C4-2B (cell line): ENCODE measurements around the gene NRG2.

ENCODE experiments used
- H3K27ac ChIP-seq: fragments of 450-650 bp; 2 replicates; pipeline ENCODE4 v1.5.1; 2017
- ZFX ChIP-seq: fragments of 450-650 bp; IDR thresholded peaks from 2 replicates; pipeline ENCODE4 v1.6.1; 2017
- TF ChIP-seq, protein P1 (sequence below): fragments of 450-650 bp; conservative IDR thresholded peaks from 2 replicates; pipeline ENCODE4 v1.5.1; 2017; ENCODE audit warnings: mild to moderate bottlenecking

Gene NRG2

DNA sequence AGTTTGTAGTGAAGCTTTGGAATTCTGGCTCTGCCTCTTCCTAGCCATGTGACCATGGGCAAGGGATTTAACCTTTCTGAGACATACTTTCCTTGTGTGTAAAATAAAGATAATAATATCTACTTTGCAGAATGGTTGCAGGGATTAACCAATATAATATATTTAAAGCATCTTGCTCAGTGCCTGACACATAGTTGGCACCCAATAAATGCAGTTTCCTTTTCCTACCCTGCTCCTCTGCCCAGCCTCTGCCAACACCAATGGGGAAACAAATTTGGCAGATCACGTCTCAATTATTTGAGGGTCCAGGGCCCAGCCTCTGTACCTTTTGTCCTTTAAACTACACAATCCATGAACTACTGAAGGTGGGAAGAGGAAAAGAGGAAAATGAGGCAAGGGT is 91.1 kb downstream of the NRG2 start:
- TF ChIP-seq, protein P1, sequence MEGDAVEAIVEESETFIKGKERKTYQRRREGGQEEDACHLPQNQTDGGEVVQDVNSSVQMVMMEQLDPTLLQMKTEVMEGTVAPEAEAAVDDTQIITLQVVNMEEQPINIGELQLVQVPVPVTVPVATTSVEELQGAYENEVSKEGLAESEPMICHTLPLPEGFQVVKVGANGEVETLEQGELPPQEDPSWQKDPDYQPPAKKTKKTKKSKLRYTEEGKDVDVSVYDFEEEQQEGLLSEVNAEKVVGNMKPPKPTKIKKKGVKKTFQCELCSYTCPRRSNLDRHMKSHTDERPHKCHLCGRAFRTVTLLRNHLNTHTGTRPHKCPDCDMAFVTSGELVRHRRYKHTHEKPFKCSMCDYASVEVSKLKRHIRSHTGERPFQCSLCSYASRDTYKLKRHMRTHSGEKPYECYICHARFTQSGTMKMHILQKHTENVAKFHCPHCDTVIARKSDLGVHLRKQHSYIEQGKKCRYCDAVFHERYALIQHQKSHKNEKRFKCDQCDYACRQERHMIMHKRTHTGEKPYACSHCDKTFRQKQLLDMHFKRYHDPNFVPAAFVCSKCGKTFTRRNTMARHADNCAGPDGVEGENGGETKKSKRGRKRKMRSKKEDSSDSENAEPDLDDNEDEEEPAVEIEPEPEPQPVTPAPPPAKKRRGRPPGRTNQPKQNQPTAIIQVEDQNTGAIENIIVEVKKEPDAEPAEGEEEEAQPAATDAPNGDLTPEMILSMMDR, result no peak
- no peak overlapping the region for H3K27ac ChIP-seq

DNA sequence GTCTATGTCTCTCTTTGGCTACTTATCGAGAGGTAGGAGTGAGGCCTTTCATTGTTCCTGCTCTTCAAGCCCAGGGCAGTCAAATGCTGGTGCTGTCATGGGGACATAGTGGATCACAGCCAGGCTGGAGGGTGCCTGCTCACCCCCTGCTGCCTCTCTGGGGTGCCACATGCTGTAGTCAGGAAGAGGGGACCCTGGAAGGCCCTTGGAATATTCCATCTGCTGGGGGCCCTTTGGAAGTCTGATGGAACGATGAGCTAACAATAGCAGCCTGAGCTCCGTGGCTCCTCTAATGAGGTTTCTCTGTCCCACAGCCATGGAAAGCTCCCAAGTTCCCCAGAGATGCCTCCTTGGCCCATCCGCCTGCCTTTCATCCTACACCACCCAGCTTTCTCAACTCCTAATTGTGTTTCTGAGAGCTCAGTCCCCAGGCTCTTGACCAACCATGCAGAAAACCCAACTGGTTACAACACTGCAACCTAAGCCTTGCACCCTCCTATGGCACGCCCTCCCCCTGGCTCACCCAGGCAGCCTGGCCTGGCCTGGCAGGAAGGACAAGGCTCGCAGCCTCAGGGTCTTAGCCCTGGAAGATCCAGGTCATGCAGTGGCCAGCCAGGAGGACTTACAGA is 91.7 kb downstream of the NRG2 start:
- H3K27ac ChIP-seq, result no peak overlapping the region
- no peak for TF ChIP-seq ZFX
- TF ChIP-seq, protein P1, result no peak

DNA sequence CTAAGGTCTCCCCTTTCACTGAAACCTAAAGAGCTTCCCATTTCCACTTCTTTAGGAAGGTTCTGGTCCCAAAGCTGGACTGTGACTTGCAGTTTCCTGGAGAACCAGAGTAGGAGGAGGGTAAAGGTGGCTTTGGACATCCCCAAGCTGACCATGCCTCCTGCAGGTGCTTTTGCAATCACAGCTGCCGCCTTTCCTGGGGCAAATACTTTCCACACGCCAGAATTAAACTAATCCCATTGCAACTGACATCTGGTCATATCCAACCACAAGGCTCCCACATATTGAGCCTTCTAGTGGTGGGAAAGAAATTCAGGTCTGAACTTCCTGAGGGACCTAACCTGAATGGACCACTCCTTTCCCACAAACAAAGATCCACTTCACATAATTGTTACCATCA is 92.7 kb downstream of the NRG2 start:
- no peak overlapping the region for H3K27ac ChIP-seq
- TF ChIP-seq, protein P1, result no peak
- TF ChIP-seq ZFX, result no peak

DNA sequence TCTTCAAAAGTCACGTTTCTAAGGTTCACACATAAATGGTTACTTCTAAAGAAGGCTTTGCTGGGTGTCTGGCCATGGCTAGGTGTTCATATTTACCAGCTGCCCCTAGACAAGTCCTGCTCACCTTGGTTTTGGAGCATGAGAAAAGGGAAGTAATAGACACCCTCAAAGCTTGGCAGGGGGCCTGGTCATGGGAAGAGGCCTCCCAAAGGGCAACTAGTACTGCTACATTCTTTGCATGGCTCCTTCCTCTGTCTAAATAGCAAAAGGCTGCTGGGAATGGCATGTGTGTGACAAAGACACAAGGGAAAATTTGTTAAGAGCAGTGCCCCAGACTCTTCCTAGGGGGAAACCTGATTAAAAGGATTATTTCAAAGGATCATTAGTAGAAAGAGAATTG is 93.4 kb downstream of the NRG2 start:
- no peak overlapping the region for H3K27ac ChIP-seq
- TF ChIP-seq, protein P1, result no peak
- no peak for TF ChIP-seq ZFX

DNA sequence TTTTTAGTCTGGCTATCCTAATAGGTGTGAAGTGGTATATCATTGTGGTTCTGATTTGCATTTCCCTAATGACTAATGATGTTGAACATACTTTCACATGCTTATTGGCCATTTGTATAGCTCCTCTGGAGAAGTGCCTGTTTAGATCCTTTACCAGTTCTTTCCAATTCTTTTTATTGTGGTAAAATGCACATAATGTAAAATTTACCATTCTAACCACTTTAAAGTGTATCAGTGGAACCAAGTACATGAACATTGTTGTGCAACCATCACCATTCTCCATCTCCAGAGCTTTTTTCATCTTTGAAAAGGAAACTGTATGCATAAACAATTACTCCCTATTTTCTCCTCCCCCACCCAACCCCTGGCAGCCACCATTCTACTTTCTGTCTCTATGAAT is 95.4 kb downstream of the NRG2 start:
- H3K27ac ChIP-seq, result no peak overlapping the region
- no peak for TF ChIP-seq ZFX
- TF ChIP-seq, protein P1, result no peak

DNA sequence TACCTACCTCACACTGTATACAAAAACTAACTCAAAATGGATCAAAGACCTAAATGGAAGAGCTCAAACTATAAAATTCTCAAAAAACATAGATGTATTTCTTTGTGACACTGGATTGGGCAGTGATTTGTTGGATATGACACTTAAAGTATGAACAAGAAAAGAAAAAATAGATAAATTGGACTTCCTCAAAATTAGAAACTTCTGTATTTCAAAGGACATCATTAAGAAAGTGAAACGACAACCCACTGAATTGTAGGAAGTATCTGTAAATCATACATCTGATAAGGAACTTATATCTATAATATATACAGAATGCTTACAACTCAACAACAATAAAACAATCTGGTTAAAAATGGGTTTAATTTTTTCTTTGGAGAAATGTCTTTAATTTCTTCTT is 96.7 kb downstream of the NRG2 start:
- TF ChIP-seq ZFX, result no peak
- TF ChIP-seq, protein P1, result no peak
- H3K27ac ChIP-seq, result no peak overlapping the region

DNA sequence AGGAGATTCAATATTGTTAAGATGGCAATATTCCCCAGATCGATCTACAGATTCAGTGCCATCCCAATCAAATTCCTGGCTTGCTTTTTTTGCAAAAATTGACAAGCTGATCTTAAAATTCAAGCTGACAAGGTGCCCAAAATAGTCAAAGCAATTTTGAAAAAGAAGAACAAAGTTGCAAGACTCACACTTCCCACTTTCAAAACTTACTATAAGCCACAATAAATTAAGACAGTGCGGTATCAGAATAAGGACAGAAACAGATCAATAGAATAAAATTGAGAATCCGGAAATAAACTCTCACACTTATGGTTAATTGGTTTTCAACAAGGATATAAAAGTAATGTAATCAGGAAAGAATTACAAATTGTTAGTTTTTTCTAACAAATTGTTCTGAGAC is 97.1 kb downstream of the NRG2 start:
- no peak for TF ChIP-seq ZFX
- TF ChIP-seq, protein P1, result no peak
- H3K27ac ChIP-seq, result no peak overlapping the region
